Measurements from ENCODE around the gene CXCL3. TPM values are rescaled to one million over a fixed set of nuclear protein-coding genes. Genes with fewer than 3 reads are reported as not detected.
A peak's percentile ranks its signal among the peaks of the same experiment; 100 is the strongest.

Gene CXCL3
- total and polyA plus RNA-seq, 9 of the 15 experiments (the other 6 are each of a cell fraction or from before 2014, with no cell fraction given) = 2.3 to 8.9 (median 6.1) TPM

DNA sequence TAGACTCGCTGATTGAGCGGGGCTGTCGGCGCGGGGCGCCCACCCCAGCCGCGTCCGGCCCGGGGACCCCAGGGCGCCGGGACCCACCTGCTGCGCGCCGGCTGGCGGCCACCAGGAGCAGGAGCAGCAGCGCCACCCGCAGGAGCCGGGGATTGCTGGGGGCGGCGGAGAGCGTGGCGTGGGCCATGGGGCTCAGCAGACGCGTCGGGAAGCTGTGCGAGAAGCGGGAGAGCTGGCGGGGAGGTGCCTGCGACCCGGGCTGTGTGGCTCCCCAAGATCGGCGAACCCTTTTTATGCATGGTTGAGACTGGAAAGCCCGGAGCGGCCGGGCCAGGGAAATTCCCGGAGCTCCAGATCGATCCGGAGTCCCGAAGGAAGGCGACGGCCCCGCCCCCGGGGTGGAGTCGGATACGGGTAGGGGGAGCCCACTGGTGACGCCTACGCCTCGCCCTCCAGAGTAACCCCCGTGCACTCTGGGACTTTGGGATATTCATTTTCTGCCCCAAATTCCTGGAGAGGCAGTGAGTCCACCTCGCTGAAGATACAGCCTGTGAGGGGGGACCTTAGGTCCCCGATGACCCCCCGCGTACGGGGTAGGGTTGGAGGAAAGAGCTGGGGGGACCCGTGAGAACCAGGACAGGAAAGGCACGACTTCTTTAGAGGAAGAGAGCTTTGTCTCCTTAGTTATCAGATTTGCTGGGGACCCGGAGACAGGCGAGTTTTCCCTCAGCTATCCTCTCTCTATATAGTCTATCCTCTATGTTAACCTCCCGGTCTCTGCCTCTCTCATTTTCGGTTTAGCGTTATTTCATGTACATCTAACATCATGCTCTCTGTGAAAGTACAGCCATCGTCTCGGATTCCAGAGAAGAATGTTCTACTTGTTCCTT, at the start of gene CXCL3 (continued):
- TF ChIP-seq ZNF324 (CRISPR knock-in tag; IDR thresholded peaks at IDR 0.05) (no peak), ZNF174 (CRISPR knock-in tag; IDR thresholded peaks at IDR 0.05) (no peak), ETV5 (CRISPR knock-in tag; IDR thresholded peaks at IDR 0.05; ENCODE audit: low read depth) (no peak), STAT5B (CRISPR knock-in tag; IDR thresholded peaks at IDR 0.05) (no peak), MED1 (CRISPR knock-in tag; IDR thresholded peaks at IDR 0.05; ENCODE audit: borderline replicate concordance) (no peak), ZNF695 (CRISPR knock-in tag; IDR thresholded peaks at IDR 0.05) (no peak), NCOA4 (IDR thresholded peaks at IDR 0.05; ENCODE audit: partially characterized antibody) (no peak), ZNF121 (CRISPR knock-in tag; conservative IDR thresholded peaks at IDR 0.05) (no peak), POLR2G (IDR thresholded peaks at IDR 0.05; ENCODE audit: low read depth, low read length) (peak; percentile 95)
- TF ChIP-seq, protein P1, sequence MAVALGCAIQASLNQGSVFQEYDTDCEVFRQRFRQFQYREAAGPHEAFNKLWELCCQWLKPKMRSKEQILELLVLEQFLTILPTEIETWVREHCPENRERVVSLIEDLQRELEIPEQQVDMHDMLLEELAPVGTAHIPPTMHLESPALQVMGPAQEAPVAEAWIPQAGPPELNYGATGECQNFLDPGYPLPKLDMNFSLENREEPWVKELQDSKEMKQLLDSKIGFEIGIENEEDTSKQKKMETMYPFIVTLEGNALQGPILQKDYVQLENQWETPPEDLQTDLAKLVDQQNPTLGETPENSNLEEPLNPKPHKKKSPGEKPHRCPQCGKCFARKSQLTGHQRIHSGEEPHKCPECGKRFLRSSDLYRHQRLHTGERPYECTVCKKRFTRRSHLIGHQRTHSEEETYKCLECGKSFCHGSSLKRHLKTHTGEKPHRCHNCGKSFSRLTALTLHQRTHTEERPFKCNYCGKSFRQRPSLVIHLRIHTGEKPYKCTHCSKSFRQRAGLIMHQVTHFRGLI (CRISPR knock-in tag; IDR thresholded peaks at IDR 0.05) = no peak

Data from K562 (cell line).